CD4-positive, alpha-beta T cell treated with Interleukin-4 for 1 hour (primary cell): ENCODE results near the gene STXBP5L.
"Not testable (repeated sequence)": the region's sequence is repeated elsewhere in the genome, so short reads cannot be mapped to it uniquely, and the experiment has no call there.

ENCODE experiments used
- DNase-seq, 2 donors: peaks; one replicate each; pipeline ENCODE4 v3.0.0-alpha.2; 2020 to 2022

STXBP5L gene

GRCh38 chr3:121232309-121233225, 324.6 kb downstream of the STXBP5L start:
- no peak for DNase-seq

- DNase-seq: no peak
Measured at GRCh38 chr3:121243208-121243607, 335.2 kb downstream of the STXBP5L start.

DNA sequence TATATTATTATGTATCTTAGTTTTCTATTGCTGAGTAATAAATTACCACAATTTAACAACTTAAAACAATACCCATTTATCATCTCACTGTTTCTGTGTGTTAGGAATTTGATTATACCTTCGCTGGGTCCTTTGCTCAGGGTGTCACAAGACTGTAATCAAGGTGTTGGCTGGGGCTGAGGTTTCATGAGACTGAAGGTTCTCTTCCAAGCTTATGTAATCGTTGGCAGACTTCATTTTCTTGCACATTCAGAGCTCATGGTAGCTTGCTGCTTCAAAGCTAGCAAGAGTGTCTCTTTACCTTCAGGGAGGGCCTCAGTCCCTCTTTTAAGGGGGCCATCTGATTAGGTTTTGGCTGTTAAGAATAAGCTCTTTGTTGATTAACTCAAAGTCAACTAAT, 344.7 kb downstream of the STXBP5L start:
- no peak for DNase-seq

- no peak for DNase-seq
Measured at GRCh38 chr3:121269389-121269788, 361.4 kb downstream of the STXBP5L start.

- no peak for DNase-seq
Measured at GRCh38 chr3:121274411-121274810, 366.4 kb downstream of the STXBP5L start.

DNA sequence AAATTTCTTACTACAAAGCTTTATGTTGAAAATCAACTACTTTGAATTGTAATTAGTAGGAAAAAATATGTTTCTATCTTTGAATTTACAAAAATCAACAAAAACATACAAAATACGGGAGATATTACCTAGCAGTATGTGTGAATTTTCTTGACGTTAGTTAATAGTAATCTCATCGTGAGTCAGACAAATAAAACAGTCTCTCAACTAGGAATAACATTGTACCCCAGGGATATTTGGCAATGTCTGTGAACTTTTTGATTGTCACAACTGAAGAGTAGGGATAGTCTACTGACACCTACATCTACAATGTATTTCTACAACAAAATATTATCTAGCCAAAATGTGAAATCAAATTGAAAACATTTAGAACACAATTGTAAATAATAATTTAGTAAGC, 387.4 kb downstream of the STXBP5L start:
- no peak for DNase-seq

DNA sequence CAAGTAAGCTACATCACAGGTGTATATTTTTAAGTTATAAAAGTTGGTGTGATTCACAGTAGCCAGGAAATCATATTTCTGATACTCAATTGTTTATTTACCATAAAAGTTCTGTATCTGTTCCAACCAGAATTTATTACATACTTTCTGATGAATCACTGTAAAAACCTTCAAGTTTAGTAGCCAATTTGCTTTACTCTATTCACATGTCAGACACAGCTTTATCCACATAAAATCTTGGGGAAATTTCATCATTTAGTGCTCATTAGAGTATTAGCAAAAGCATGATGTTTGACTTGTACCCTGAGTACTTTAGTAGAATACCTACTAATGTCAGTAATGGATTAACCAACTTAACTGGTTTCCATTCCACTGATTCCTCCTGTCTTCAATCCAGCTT, 388.0 kb downstream of the STXBP5L start:
- no peak for DNase-seq

DNA sequence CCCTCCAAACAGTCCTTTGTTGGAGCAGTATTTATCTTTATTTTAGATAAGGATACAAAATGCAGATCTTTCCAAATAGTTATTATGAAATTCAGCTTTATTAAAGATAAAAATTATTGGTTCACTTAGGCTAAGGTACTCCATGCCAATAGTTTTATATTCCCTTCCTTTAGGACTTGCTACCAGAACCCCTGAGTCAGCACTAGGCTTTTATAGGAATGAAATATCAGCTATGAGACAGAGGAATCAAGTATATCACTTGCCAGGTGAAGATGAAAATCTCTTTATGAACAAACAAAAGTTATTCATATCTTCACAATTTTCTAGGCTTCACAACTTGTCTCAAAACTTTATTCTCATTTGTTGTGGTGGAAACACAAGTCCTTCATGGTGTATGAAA, 416.3 kb downstream of the STXBP5L start:
- DNase-seq: no peak

DNA sequence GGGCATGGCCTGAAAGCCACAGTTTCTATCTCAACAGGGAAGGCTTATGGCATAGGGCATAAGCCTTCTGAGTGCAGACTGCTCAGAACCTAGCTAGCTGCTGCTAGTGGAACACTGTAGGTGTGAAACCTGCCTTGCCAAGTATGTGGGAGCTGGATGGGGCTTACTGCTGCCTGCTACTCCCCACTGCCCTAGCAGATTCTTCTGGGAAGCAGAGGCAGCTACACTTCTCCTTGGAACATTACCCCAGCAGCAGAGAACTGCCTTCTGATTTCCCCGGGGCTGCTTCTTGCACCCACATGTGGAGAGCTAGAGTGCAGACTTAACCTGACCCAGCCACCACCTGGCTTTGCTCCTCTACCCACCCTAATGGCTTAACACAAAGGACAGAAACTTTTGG, 422.1 kb downstream of the STXBP5L start:
- DNase-seq: no peak

DNA sequence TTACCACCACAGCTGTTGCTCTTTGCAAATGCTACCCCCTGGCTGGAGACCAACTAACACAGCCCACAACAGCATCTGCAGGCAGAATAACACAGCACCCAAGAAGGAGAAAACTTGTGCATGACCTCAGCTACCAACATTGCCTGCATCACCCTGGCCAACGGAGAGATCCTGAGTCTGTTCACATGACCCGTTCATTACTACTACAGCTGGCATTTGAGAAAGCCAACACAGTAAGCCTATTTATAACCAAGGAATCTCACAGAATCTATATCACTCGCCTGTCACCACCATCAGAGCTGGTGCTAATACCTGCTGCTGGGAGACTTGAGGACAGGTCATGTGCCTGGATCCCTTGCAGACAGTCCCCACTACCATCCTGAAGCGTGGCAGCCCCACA, 422.6 kb downstream of the STXBP5L start:
- DNase-seq: no peak

DNA sequence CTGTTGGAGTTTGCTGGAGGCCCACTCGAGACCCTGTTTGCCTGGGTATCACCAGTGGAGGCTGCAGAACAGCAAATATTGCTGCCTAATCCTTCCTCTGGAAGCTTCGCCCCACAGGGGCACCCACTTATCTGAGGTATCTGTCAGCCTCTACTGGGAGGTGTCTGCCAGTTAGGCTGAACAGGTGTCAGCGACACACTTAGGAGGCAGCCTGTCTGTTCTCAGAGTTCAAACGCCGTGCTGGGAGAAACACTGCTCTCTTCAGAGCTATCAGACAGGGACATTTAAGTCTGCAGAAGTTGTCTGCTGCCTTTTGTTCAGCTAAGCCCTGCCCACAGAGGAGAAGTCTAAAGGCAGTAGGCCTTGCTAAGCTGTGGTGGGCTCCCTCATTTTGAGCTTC, 448.0 kb downstream of the STXBP5L start:
- not testable (repeated sequence) for DNase-seq

GRCh38 chr3:121362035-121362734, 454.2 kb downstream of the STXBP5L start:
- no peak for DNase-seq

GRCh38 chr3:121388308-121388707, 480.3 kb downstream of the STXBP5L start:
- DNase-seq: not testable (repeated sequence)

DNA sequence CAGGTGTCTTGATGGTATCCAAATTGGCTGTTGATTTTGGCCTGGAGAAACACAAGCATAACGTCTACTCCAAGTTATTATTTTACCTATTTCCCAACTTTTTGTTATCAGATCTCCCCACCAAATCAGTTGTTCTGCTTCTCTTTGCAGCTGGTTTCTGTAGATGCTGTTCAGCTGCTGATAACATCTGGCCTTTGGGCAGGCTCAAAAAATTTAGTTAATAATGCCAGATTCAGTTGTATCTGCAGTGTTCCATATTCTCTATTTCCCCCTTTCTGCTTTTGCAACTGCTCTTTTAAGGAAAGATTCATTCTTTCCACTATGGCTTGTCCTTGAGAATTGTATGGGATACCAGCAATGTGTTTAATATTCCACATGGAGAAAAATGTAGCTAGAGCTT, 488.0 kb downstream of the STXBP5L start:
- not testable (repeated sequence) for DNase-seq

DNA sequence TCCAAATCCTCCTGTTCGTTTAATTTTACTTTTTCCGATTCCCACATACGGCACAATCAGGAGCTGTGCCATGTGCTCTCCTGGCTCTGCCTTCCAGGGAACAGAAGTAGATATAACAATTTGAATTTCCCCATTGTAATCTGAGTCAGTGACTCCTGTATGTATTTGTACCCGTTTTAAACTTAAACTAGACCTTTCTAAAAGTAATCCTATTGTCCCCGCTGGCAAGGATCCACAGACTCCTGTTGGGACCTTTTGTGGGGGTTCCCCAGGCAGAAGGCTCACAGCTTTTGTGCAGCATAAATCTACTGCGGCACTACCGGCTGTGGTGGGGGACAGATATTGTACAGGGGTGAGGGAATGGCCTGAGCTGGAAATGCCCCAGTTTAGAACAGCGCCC, 490.0 kb downstream of the STXBP5L start:
- not testable (repeated sequence) for DNase-seq

DNA sequence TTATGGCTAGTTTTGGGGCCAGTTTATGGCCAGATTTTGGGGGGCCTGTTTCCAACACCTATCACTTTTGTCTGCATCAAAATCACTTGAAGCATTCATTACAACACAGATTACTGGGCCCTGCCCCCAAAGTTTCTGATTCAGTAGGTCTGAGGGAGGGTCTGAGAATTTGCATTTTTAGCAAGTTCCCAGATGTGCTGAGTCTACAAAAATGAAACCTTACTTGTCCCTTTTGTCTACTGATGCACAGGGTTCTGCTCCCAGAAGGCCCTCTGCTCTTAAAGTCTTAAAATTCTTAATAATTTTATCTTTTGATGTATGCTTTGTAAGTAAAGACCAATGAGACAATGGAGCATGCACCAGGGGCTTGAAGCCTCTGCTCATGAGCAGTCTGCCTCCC, 491.8 kb downstream of the STXBP5L start:
- DNase-seq: no peak

- no peak for DNase-seq
Measured at GRCh38 chr3:121405631-121406030, 497.6 kb downstream of the STXBP5L start.

DNA sequence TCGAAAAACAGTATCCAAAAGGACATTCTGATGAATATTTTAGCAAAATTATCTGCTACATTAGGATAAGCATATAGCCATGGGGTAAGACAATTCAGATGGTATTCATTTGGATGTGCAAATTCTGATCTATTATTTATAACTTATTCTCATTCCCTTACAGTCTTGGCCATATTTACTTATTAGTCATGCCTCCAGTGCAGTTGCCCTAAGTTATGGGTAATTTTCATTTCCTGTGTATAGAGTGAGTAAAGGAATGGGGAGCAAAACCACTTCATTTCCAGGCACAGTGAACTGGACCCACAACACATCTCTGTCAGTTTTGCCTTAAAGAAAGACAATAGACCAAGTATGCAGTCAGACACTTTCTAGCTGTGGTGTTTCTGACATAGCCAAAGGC, 503.5 kb downstream of the STXBP5L start:
- DNase-seq: no peak

GRCh38 chr3:121414924-121415323, 506.9 kb downstream of the STXBP5L start:
- no peak for DNase-seq

- no peak for DNase-seq
Measured at GRCh38 chr3:121418182-121418581, 510.2 kb downstream of the STXBP5L start.

DNA sequence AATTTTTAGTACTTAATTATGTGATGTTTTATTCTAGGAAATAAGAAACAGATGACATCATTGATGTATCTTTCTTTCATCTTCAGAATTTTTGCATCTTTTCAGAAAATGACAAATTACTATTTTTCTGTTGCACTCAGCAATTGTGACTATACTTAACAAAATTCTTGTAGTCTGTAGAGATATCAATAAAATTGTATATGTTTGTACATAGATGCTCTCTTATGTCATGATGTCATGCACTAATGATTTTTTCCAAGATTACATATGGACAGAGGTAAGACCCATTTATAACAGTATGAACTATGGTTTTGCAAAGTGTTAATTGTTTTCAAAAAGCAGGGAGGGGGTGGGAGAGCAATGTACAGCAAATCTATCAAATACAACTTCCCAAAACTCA, 516.5 kb downstream of the STXBP5L start:
- DNase-seq: no peak

GRCh38 chr3:121430664-121431215, 522.7 kb downstream of the STXBP5L start:
- no peak for DNase-seq

GRCh38 chr3:121431726-121432517, 523.9 kb downstream of the STXBP5L start:
- DNase-seq: peak; percentile 50 to 82
